Stimulated activated CD4-positive, alpha-beta T cell treated with anti-CD3 and anti-CD28 coated beads, TNF-alpha, amount 100 ng/mL, for 48 hours (primary cell): Measurements from ENCODE around the gene GRK7.
"Not testable (repeated sequence)": the region's sequence is repeated elsewhere in the genome, so short reads cannot be mapped to it uniquely, and the experiment has no call there.

Source experiments
- DNase-seq, 3 donors: peaks; one replicate each; pipeline ENCODE4 v3.0.0-alpha.2; 2020; ENCODE audit warnings: low read depth in 3 of 3

Gene GRK7

GRCh38 chr3:141795276-141795675, 32.1 kb downstream of the GRK7 start:
- DNase-seq: peak in 2 of 3 donors; percentile 10 to 29

DNA sequence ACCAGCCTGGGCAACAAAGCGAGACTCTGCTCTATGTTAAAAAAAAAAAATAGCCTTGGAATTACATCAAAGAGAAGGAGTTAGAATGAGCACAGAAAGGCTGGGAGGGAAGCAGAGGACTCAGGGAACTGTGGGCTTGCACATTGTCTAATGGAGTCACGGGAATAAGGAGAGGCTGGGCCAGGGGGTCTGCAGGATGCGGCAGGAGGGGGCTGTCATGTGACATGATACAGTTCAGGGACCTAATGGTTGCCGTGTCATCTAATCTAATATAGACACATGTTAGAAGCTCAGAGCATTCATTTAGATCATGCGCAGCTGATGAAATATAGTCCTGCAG, 32.5 kb downstream of the GRK7 start:
- DNase-seq: no peak

DNA sequence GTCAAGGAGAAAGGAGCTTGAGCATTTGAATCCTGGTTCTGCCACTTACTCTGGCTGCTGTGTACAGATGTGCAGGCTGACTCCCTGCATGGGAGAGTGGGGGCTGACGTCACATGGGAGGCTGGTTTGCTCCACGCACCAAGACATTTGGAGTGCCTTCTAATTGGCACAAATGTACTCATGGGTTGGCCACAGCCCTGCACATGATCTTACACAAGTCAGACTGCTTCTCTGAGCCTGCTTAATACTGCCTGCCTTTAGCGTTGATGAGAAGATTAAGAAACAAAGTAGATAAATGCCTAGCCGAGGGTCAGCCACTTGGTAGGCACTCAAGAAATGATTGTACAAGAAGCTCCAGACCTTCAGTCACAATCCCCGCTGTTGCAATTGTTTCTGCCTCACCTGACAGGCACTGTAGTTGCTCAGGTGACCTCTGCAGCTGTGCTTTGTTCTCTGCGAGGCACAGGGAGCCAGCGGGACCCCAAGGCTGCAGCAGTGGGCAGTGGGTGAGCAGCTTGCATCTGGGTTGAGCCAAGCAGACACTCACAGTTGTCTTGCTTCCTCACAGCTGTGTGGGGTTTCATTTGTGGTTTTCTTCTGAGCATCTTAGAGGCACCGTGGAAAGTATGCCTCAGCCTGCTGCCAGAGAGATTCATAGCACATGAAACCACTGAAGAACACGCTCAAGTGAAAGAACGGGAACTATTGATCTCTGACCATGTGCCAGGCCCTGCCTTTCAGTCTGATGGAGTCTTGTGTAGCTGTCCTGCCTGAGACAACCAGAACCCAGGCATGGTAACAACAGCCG, 33.1 kb downstream of the GRK7 start:
- DNase-seq: peak; percentile 63 to 78 (median 64)

DNA sequence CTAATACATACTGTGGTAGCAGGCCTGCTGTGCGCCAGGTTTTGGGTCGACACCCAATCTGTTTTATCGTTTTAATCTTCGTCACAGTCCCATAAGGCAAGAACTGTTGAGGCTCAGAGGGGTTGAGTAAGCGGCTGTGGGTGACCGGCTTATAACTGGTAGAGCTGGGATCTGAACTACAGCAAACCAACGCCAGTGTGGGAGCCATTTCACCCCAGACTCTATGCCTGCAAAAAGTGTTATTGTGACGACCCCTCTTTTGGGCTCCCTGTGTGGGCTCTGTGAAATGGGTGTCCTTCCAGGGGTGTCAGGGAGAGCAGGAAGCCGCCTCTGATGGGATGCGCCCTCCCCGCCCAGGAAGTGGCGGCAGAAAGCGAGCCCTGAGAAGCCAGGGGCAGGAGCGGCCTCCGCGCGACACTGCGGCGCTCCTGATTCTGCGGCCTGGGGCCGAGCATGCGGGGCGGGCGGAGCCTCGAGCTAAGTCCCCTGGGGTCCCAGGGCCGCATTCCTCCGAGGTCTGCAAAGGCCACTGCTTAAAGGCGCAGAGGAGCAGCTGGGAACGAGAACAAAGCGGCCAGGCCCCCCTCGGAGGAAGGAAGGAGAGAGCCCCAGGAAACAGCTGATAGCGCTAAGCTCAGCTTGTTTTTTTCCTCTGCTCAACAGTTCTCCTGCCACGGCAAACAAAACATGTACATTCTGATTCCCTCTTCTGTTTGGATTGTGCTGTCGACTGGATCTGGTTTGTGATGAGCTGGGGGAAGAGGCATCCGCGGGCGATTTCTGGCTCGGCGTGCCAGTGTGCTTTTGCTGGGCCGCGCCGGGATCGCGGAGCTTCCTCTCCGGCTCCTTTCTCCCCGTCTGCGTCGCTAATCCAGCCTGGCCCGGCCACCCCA, 33.9 kb downstream of the GRK7 start:
- peak in 1 of 3 donors; percentile 35 for DNase-seq

- DNase-seq: no peak
Measured at GRCh38 chr3:141797819-141798447, 34.7 kb downstream of the GRK7 start.

DNA sequence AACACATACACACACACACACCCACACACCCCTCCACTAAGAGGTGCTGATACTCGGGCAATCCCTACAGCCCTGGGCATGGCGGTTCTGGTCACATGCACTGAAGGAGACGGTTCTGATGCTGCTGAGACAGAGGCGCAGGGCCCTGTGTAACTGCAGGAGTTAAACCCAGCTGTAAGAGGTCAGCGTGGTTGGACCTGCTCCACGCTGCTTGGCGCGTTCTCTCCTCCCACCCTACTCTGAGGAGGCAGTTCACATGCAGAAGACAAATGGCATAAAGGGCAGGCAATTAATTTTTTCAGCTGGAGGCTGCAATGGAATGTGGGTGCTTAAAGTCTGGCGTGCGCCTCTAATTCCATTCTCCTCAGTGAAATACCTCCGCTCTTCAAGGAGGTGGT, 35.2 kb downstream of the GRK7 start:
- no peak for DNase-seq

- DNase-seq: no peak
Measured at GRCh38 chr3:141802316-141803077, 39.3 kb downstream of the GRK7 start.

DNA sequence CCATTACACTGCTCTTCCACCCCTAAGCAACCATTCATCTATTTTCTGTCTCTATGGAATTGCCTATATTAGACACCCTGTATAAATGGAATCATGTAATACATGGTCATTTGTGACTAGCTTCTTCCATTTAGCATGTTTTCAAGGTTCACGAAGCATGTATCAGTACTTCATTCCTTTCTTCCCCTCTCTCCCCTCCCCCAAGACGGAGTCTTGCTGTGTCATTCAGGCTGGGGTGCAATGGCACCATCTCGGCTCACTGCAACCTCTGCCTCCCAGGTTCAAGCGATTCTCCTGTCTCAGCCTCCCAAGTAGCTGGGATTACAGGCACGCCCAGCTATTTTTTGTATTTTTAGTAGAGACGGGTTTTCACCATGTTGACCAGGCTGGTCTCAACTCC, 40.3 kb downstream of the GRK7 start:
- not testable (repeated sequence) for DNase-seq

GRCh38 chr3:141804447-141804777, 41.2 kb downstream of the GRK7 start:
- DNase-seq: no peak

DNA sequence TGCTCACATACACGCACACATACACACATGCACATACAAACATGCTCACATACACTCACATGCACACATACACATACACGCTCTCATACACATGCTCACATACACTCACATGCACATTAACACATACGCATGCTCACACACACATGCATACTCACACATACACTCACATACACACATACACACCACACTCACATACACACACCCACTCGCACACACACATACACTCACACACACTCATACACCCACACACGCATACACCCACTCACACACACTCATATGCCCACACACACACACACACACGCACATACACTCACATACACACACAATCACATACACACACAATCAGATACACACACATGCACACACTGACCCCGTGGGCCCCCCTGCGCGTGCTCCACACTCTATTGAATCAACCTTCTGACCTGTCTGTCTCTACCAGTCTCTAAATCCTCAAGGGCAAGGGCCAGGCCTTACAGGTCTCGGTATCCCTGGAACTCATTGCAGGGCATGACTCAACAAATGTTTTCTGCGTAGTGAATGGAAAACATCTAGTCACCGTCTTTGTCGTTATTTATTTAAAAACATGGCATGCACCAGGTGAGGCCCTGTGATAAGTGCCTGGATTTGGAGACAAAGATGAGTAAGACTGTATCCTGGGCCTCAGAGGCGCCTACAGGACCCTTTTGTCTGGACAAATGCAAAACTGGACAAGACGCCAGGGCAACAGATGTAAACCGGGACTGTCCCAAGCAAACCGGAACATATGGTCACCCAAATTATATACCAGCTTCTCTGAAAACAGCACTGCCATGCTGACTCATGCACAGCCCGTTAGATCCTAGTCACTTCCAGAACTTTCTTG, 41.8 kb downstream of the GRK7 start:
- no peak for DNase-seq

DNA sequence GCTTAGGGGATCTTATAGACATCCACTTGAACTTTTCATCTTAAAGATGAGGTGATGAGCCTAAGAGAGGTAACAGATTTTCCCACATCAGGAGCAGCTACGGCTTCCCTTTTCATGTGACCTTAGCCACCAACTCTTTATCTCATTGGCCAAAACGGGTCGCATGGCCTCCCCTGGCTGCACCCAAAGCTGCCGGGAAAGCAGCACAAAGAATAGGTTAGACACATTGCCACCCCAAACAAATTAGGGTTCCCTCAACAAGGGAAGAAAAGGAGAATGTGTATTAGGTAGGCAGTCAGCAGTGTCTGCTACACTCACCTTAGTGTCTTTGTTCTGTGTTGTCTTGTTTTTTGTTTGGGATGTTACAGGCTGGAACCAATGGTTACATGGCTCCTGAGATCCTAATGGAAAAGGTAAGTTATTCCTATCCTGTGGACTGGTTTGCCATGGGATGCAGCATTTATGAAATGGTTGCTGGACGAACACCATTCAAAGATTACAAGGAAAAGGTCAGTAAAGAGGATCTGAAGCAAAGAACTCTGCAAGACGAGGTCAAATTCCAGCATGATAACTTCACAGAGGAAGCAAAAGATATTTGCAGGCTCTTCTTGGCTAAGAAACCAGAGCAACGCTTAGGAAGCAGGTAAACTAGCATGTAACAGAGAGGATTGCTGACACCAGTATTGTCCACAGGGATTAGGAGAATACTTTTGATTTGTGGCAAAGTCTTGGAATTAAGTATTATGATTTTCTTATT, 44.2 kb downstream of the GRK7 start:
- no peak for DNase-seq

DNA sequence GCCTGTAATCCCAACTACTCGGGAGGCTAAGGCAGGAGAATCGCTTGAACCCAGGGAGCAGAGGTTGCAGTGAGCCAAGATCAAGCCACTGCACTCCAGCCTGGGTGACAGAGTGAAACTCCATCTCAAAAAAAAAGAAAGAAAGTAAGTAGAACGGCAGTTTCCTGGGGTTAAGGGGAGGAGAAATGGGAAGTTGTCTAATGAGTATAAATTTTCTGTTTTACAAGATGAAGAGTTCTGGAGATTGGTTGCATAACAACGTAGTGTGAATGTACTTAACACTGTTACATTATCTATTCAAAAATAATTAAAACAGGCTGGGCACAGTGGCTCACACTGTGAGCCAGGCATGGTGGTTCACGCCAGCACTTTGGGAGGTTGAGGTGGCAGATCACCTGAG, 45.4 kb downstream of the GRK7 start:
- no peak for DNase-seq

GRCh38 chr3:141810161-141810560, 47.0 kb downstream of the GRK7 start:
- no peak for DNase-seq

DNA sequence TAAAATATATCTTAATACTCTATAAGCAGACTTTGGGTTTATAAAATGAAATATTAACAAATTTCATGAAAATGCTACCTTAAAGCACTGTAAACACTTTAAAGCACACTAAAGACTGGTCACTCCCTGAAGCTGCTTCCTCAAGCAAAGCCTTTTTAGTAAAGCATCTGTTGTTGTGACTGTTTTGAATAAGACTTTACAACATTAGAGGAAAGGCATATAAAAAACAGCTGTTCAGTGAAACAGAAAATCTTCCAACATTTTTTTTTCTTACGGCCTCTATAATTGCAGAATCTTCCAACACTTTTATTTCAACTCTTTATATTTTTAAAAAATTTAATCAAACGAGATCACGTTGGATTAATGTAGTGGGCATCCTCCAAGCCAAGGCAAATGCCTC, 48.1 kb downstream of the GRK7 start:
- DNase-seq: no peak

DNA sequence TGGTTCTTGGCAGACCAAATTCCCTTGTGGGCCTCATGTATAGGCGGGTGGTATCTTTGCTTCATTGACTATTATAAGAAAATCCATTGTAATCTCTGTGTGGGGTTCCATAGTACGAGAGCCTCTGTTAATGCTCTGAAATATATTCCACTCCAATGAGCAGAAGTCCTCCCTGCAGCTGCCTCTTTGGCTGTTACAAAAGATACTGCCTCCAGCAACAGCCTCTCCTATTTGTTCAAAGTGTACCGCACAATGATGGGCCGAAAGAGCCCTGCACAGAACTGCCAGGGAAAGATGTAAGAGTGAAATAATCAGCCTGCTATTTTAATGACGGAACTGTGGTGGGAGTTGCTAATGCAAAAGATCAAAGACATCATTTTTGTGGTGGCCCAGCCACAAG, 48.9 kb downstream of the GRK7 start:
- DNase-seq: no peak

GRCh38 chr3:141812586-141812985, 49.4 kb downstream of the GRK7 start:
- DNase-seq: no peak
